Lower lobe of right lung (tissue), 2 donors: ENCODE results near the gene CDYL2. TPM values are rescaled to one million over a fixed set of nuclear protein-coding genes. Genes with fewer than 3 reads are reported as not detected.
"Not testable (repeated sequence)": the region's sequence is repeated elsewhere in the genome, so short reads cannot be mapped to it uniquely, and the experiment has no call there.

Source experiments
- ATAC-seq, 2 donors: fragments of 200-7000 bp; cut with Tn5 transposase; one replicate each; pipeline ENCODE4 v1.9.1; 2020 to 2022; ENCODE audit warnings: mild to moderate bottlenecking in 2 of 2, moderate library complexity in 2 of 2
- DNase-seq: peaks from one replicate; pipeline ENCODE4 v3.0.0-alpha.2; 2020
- H3K27ac ChIP-seq: fragments of 200-600 bp; one replicate; pipeline ENCODE4 v1.8.0; 2022
- H3K27me3 ChIP-seq: fragments of 200-600 bp; one replicate; pipeline ENCODE4 v1.8.0; 2022; ENCODE audit warnings: low read depth
- H3K36me3 ChIP-seq: fragments of 200-600 bp; one replicate; pipeline ENCODE4 v1.8.0; 2022; ENCODE audit warnings: mild to moderate bottlenecking
- H3K4me1 ChIP-seq: fragments of 200-600 bp; one replicate; pipeline ENCODE4 v1.8.0; 2022
- H3K4me3 ChIP-seq: fragments of 200-600 bp; one replicate; pipeline ENCODE4 v1.8.0; 2022; ENCODE audit warnings: mild to moderate bottlenecking
- H3K9me3 ChIP-seq: fragments of 200-600 bp; one replicate; pipeline ENCODE4 v1.8.0; 2022
- CTCF ChIP-seq: fragments of 200-600 bp; IDR thresholded peaks from one replicate; pipeline ENCODE4 v1.8.0; 2022; ENCODE audit warnings: antibody characterized with exemption, mild to moderate bottlenecking
- intact Hi-C: fragments of 100-400 bp; cut with DNase I; formaldehyde crosslinking; loops from one replicate; pipeline ENCODE4 v1.11.0; 2022
- total RNA-seq: library from RNA; stranded (reverse); fragmentation: NEBNext Ultra II Directional; extraction: Animal tissue kit (Norgen Biotek cat#: 25700); gene quantifications from one replicate; pipeline ENCODE4 v1.2.1, GENCODE V29; 2021
- donor health status: DM: no; HTN: yes; CAD: no; lungs with severe emphysema.

The CDYL2 gene
- total RNA-seq, 1 donor from 2014 or later: 14.7 TPM

- peaks cover 13% of the 10 kb centered on the region for H3K9me3 ChIP-seq
- DNase-seq: no peak
- no peak overlapping the region for H3K4me3 ChIP-seq
- H3K4me1 ChIP-seq: no peaks in the 10 kb centered on the region
- no peaks in the 10 kb centered on the region for H3K27me3 ChIP-seq
- H3K27ac ChIP-seq: no peak overlapping the region
- no peak for ATAC-seq
- TF ChIP-seq CTCF: no peak
- intact Hi-C loops: no loop called here
- no peaks in the 10 kb centered on the region for H3K36me3 ChIP-seq
These were observed 64.9 kb downstream of the CDYL2 start for GRCh38 chr16:80739523-80739922.

- Histone ChIP-seq H3K4me3 (no peak overlapping the region), H3K27ac (no peak overlapping the region), H3K36me3 (no peaks in the 10 kb centered on the region), H3K4me1 (no peaks in the 10 kb centered on the region), H3K9me3 (peaks cover 13% of the 10 kb centered on the region), H3K27me3 (no peaks in the 10 kb centered on the region)
- TF ChIP-seq CTCF: no peak
- no peak for DNase-seq
- intact Hi-C loops: no loop called here
- ATAC-seq: no peak
These were observed 65.9 kb downstream of the CDYL2 start for GRCh38 chr16:80738521-80738920.

GRCh38 chr16:80735846-80736245, 68.6 kb downstream of the CDYL2 start:
- ATAC-seq: no peak
- intact Hi-C loops: no loop called here
- no peak for DNase-seq
- no peaks in the 10 kb centered on the region for H3K4me1 ChIP-seq
- H3K27me3 ChIP-seq: no peaks in the 10 kb centered on the region
- H3K36me3 ChIP-seq: no peaks in the 10 kb centered on the region
- no peak overlapping the region for H3K4me3 ChIP-seq
- TF ChIP-seq CTCF: no peak
- H3K27ac ChIP-seq: no peak overlapping the region
- H3K9me3 ChIP-seq: peaks cover 23% of the 10 kb centered on the region

- Histone ChIP-seq H3K27ac (no peak overlapping the region), H3K4me3 (no peak overlapping the region), H3K9me3 (peaks cover 12% of the 10 kb centered on the region), H3K36me3 (no peaks in the 10 kb centered on the region), H3K27me3 (no peaks in the 10 kb centered on the region), H3K4me1 (no peaks in the 10 kb centered on the region)
- TF ChIP-seq CTCF: no peak
- DNase-seq (no peak), ATAC-seq (no peak)
- intact Hi-C loops: no loop called here
These were observed 71.0 kb downstream of the CDYL2 start for GRCh38 chr16:80733407-80733806.

GRCh38 chr16:80731915-80732314, 72.5 kb downstream of the CDYL2 start:
- no peaks in the 10 kb centered on the region for H3K36me3 ChIP-seq
- intact Hi-C loops: no loop called here
- H3K27me3 ChIP-seq: no peaks in the 10 kb centered on the region
- no peak for DNase-seq
- peaks cover 12% of the 10 kb centered on the region for H3K9me3 ChIP-seq
- H3K4me1 ChIP-seq: no peaks in the 10 kb centered on the region
- no peak overlapping the region for H3K4me3 ChIP-seq
- no peak for TF ChIP-seq CTCF
- ATAC-seq: no peak
- H3K27ac ChIP-seq: no peak overlapping the region

- H3K4me1 ChIP-seq: not testable (repeated sequence)
These were observed 77.2 kb downstream of the CDYL2 start for GRCh38 chr16:80727066-80727763.

More at GRCh38 chr16:80727066-80727763, 77.2 kb downstream of the CDYL2 start:
- H3K27ac ChIP-seq, H3K36me3 ChIP-seq, H3K27me3 ChIP-seq, H3K4me3 ChIP-seq, intact Hi-C loops, ATAC-seq, DNase-seq: not testable (repeated sequence)
- peaks cover 22% of the 10 kb centered on the region for H3K9me3 ChIP-seq
